GM23338 (cell line): ENCODE measurements around the gene FARS2. TPM values are rescaled to one million over a fixed set of nuclear protein-coding genes. Genes with fewer than 3 reads are reported as not detected.

ENCODE experiments used
- ATAC-seq: fragments of 200-7000 bp; cut with Tn5 transposase; 3 replicates; pipeline ENCODE4 v1.9.1; 2020
- DNase-seq: peaks from one replicate; pipeline ENCODE4 v3.0.0-alpha.2; 2015; ENCODE audit warnings: low spot score
- H2AFZ ChIP-seq: fragments of 200-600 bp; sonication (generic); 2 replicates; pipeline ENCODE4 v1.8.0; 2016; ENCODE audit warnings: antibody characterized with exemption, mild to moderate bottlenecking, moderate library complexity
- H3F3A ChIP-seq: fragments of 200-600 bp; sonication (generic); replicated peaks from 2 replicates; pipeline ENCODE4 v1.8.0; 2017; ENCODE audit warnings: antibody characterized with exemption, mixed run types, low read depth
- H3K27ac ChIP-seq: fragments of 200-600 bp; sonication (generic); 2 replicates; pipeline ENCODE4 v1.6.1; 2016; ENCODE audit warnings: low read depth
- H3K27me3 ChIP-seq: fragments of 200-600 bp; sonication (generic); 2 replicates; pipeline ENCODE4 v1.8.0; 2016; ENCODE audit warnings: mild to moderate bottlenecking, mixed run types, moderate library complexity; ENCODE audit not compliant: insufficient read depth
- H3K36me3 ChIP-seq: fragments of 200-600 bp; sonication (generic); 2 replicates; pipeline ENCODE4 v1.8.0; 2016; ENCODE audit warnings: mild to moderate bottlenecking; ENCODE audit not compliant: insufficient read depth
- H3K4me1 ChIP-seq: fragments of 200-600 bp; sonication (generic); 2 replicates; pipeline ENCODE4 v1.8.0; 2016; ENCODE audit warnings: mild to moderate bottlenecking, moderate library complexity; ENCODE audit not compliant: insufficient read depth
- H3K4me2 ChIP-seq: fragments of 200-600 bp; sonication (generic); 2 replicates; pipeline ENCODE4 v1.7.1; 2017; ENCODE audit warnings: mixed run types
- H3K4me3 ChIP-seq: fragments of 200-600 bp; sonication (generic); 2 replicates; pipeline ENCODE4 v1.6.1; 2016; ENCODE audit warnings: mixed run types
- H3K79me2 ChIP-seq: fragments of 200-600 bp; sonication (generic); replicated peaks from 2 replicates; pipeline ENCODE4 v1.8.0; 2017; ENCODE audit warnings: mild to moderate bottlenecking; ENCODE audit not compliant: insufficient read depth
- H3K9me2 ChIP-seq: fragments of 200-600 bp; sonication (generic); 2 replicates; pipeline ENCODE4 v1.8.0; 2017; ENCODE audit not compliant: insufficient read depth
- H4K20me1 ChIP-seq: fragments of 200-600 bp; sonication (generic); replicated peaks from 2 replicates; pipeline ENCODE4 v1.8.0; 2017; ENCODE audit warnings: mild to moderate bottlenecking; ENCODE audit not compliant: insufficient read depth
- H3K27ac Mint-ChIP-seq: 2 replicates; pipeline ENCODE4 v1.8.0; 2020; ENCODE audit warnings: inconsistent platforms, mild to moderate bottlenecking, moderate library complexity, mixed read lengths
- H3K27me3 Mint-ChIP-seq: 3 replicates; pipeline ENCODE4 v1.8.0; 2022; ENCODE audit warnings: low read depth, mild to moderate bottlenecking, moderate library complexity, mixed read lengths, inconsistent platforms; ENCODE audit not compliant: insufficient read depth, poor library complexity
- H3K36me3 Mint-ChIP-seq: 3 replicates; pipeline ENCODE4 v1.8.0; 2021; ENCODE audit warnings: low read depth, mild to moderate bottlenecking, inconsistent platforms, moderate library complexity, mixed read lengths
- H3K4me1 Mint-ChIP-seq: 3 replicates; pipeline ENCODE4 v1.8.0; 2020; ENCODE audit warnings: mild to moderate bottlenecking, inconsistent platforms, mixed read lengths
- H3K4me3 Mint-ChIP-seq: 3 replicates; pipeline ENCODE4 v1.8.0; 2021; ENCODE audit warnings: moderate library complexity, mild to moderate bottlenecking, inconsistent platforms, mixed read lengths
- H3K9me3 Mint-ChIP-seq: 3 replicates; pipeline ENCODE4 v1.8.0; 2020; ENCODE audit warnings: moderate library complexity, mild to moderate bottlenecking, inconsistent platforms, mixed read lengths
- CREB1 ChIP-seq: fragments of 250-450 bp; sonication (Bioruptor Pico); IDR thresholded peaks from 2 replicates; pipeline ENCODE4 v1.5.0; 2020; ENCODE audit warnings: low read depth, mild to moderate bottlenecking, moderate library complexity
- EZH2 ChIP-seq: fragments of 200-600 bp; sonication (generic); IDR thresholded peaks from one replicate; pipeline ENCODE4 v1.8.0; 2017; ENCODE audit warnings: antibody characterized with exemption, mild to moderate bottlenecking, low read depth; ENCODE audit not compliant: unreplicated experiment
- EZH2phosphoT487 ChIP-seq: fragments of 200-600 bp; sonication (generic); IDR thresholded peaks from one replicate; pipeline ENCODE4 v1.8.1; 2018; ENCODE audit warnings: antibody characterized with exemption; ENCODE audit not compliant: unreplicated experiment
- JUNB ChIP-seq: IDR thresholded peaks from one replicate; pipeline ENCODE4 v1.6.1; 2016; ENCODE audit warnings: antibody characterized with exemption; ENCODE audit not compliant: unreplicated experiment
- NANOG ChIP-seq: IDR thresholded peaks from 2 replicates; pipeline ENCODE4 v1.6.1; 2016; ENCODE audit warnings: antibody characterized with exemption, borderline replicate concordance
- POLR2AphosphoS5 ChIP-seq: IDR thresholded peaks from 2 replicates; pipeline ENCODE4 v1.6.1; 2016; ENCODE audit warnings: antibody characterized with exemption, low read depth
- STAT1 ChIP-seq: IDR thresholded peaks from one replicate; pipeline ENCODE4 v1.6.1; 2016; ENCODE audit warnings: antibody characterized with exemption; ENCODE audit not compliant: unreplicated experiment
- ZNF114 ChIP-seq: fragments of 250-450 bp; sonication (Bioruptor Pico); IDR thresholded peaks from 2 replicates; pipeline ENCODE4 v1.5.0; 2020; ENCODE audit warnings: mild to moderate bottlenecking, moderate library complexity
- ZNF331 ChIP-seq: fragments of 250-450 bp; sonication (Bioruptor Pico); IDR thresholded peaks from 2 replicates; pipeline ENCODE4 v1.5.0; 2020; ENCODE audit warnings: low read depth, mild to moderate bottlenecking, moderate library complexity
- polyA plus RNA-seq: library from polyadenylated mRNA; unstranded; fragments of >200 nt; fragmentation: Nextera tagmentation; extraction: Ambion mirVana; gene quantifications from 2 replicates; pipeline ENCODE4 v1.2.1, GENCODE V29; 2016
- total RNA-seq: library from RNA; depleted of rRNA; stranded (reverse); fragments of >200 nt; shearing (Covaris generic); gene quantifications from 2 replicates; pipeline ENCODE4 v1.2.3, GENCODE V29; 2014
- TF ChIP-seq, protein P1 (sequence below): IDR thresholded peaks from 2 replicates; pipeline ENCODE4 v1.6.1; 2016; ENCODE audit warnings: antibody characterized with exemption
- TF ChIP-seq, protein P2 (sequence below): fragments of 250-450 bp; sonication (Bioruptor Pico); IDR thresholded peaks from 2 replicates; pipeline ENCODE4 v1.5.0; 2020; ENCODE audit warnings: mild to moderate bottlenecking, moderate library complexity
- TF ChIP-seq, protein P3 (sequence below): IDR thresholded peaks from one replicate; pipeline ENCODE4 v1.6.1; 2018; ENCODE audit warnings: antibody characterized with exemption; ENCODE audit not compliant: unreplicated experiment
- TF ChIP-seq, protein P4 (sequence below), 2 experiments: fragments of 200-600 bp in 1 of 2; sonication (generic) in 1 of 2; conservative IDR thresholded peaks; 2 replicates each; pipeline versions ENCODE4 v1.5.1 to v1.6.1; 2016 to 2017; ENCODE audit warnings: antibody characterized with exemption in 2 of 2, low read depth in 2 of 2, mild to moderate bottlenecking in 2 of 2, moderate library complexity in 1 of 2

The FARS2 gene
- total and polyA plus RNA-seq, 2 experiments from 2014 or later = 7.6 to 19.0 TPM

DNA sequence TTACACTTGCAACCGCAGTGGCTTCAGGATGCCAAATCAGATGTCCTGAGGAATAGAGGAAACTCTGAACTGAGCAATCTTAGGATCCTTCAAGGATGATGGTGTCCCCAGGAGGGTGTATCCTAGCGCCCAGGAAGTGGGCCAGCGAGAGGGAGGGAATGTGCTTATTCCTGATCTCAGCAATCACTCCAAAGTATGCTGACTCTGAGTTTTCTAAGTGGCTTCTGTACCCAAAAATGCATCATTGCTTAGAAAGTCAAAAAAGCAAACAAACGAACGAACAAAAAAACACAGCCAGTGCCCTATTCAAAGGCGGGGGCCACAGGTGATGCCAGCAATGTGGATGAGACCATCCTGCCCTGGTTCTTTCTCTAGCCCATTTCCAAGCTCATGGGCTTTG lies 514.8 kb downstream of the FARS2 start:
- H4K20me1 ChIP-seq = no peaks in the 10 kb centered on the region
- Mint-ChIP-seq H3K4me1 (no peaks in the 10 kb centered on the region), H3K27ac (no peak overlapping the region), H3K36me3 (peaks cover 5% of the 10 kb centered on the region; the same call in 2 of the 3 replicates), H3K4me3 (no peak overlapping the region), H3K9me3 (no peaks in the 10 kb centered on the region; the same call in 2 of the 3 replicates), H3K27me3 (peaks cover 5% of the 10 kb centered on the region)
- no peak for ATAC-seq
- no peak overlapping the region for H2AFZ ChIP-seq
- TF ChIP-seq EZH2 (no peak), EZH2phosphoT487 (no peak), JUNB (no peak), STAT1 (no peak), ZNF114 (CRISPR knock-in tag) (no peak), POLR2AphosphoS5 (no peak), CREB1 (CRISPR knock-in tag) (no peak), ZNF331 (CRISPR knock-in tag) (no peak), NANOG (no peak)
- TF ChIP-seq, protein P1, sequence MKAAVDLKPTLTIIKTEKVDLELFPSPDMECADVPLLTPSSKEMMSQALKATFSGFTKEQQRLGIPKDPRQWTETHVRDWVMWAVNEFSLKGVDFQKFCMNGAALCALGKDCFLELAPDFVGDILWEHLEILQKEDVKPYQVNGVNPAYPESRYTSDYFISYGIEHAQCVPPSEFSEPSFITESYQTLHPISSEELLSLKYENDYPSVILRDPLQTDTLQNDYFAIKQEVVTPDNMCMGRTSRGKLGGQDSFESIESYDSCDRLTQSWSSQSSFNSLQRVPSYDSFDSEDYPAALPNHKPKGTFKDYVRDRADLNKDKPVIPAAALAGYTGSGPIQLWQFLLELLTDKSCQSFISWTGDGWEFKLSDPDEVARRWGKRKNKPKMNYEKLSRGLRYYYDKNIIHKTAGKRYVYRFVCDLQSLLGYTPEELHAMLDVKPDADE = no peak
- TF ChIP-seq, protein P2, sequence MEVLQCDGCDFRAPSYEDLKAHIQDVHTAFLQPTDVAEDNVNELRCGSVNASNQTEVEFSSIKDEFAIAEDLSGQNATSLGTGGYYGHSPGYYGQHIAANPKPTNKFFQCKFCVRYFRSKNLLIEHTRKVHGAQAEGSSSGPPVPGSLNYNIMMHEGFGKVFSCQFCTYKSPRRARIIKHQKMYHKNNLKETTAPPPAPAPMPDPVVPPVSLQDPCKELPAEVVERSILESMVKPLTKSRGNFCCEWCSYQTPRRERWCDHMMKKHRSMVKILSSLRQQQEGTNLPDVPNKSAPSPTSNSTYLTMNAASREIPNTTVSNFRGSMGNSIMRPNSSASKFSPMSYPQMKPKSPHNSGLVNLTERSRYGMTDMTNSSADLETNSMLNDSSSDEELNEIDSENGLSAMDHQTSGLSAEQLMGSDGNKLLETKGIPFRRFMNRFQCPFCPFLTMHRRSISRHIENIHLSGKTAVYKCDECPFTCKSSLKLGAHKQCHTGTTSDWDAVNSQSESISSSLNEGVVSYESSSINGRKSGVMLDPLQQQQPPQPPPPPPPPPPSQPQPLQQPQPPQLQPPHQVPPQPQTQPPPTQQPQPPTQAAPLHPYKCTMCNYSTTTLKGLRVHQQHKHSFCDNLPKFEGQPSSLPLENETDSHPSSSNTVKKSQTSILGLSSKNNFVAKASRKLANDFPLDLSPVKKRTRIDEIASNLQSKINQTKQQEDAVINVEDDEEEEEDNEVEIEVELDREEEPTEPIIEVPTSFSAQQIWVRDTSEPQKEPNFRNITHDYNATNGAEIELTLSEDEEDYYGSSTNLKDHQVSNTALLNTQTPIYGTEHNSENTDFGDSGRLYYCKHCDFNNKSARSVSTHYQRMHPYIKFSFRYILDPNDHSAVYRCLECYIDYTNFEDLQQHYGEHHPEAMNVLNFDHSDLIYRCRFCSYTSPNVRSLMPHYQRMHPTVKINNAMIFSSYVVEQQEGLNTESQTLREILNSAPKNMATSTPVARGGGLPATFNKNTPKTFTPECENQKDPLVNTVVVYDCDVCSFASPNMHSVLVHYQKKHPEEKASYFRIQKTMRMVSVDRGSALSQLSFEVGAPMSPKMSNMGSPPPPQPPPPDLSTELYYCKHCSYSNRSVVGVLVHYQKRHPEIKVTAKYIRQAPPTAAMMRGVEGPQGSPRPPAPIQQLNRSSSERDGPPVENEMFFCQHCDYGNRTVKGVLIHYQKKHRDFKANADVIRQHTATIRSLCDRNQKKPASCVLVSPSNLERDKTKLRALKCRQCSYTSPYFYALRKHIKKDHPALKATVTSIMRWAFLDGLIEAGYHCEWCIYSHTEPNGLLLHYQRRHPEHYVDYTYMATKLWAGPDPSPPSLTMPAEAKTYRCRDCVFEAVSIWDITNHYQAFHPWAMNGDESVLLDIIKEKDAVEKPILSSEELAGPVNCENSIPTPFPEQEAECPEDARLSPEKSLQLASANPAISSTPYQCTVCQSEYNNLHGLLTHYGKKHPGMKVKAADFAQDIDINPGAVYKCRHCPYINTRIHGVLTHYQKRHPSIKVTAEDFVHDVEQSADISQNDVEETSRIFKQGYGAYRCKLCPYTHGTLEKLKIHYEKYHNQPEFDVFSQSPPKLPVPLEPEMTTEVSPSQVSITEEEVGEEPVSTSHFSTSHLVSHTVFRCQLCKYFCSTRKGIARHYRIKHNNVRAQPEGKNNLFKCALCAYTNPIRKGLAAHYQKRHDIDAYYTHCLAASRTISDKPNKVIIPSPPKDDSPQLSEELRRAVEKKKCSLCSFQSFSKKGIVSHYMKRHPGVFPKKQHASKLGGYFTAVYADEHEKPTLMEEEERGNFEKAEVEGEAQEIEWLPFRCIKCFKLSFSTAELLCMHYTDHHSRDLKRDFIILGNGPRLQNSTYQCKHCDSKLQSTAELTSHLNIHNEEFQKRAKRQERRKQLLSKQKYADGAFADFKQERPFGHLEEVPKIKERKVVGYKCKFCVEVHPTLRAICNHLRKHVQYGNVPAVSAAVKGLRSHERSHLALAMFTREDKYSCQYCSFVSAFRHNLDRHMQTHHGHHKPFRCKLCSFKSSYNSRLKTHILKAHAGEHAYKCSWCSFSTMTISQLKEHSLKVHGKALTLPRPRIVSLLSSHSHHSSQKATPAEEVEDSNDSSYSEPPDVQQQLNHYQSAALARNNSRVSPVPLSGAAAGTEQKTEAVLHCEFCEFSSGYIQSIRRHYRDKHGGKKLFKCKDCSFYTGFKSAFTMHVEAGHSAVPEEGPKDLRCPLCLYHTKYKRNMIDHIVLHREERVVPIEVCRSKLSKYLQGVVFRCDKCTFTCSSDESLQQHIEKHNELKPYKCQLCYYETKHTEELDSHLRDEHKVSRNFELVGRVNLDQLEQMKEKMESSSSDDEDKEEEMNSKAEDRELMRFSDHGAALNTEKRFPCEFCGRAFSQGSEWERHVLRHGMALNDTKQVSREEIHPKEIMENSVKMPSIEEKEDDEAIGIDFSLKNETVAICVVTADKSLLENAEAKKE (CRISPR knock-in tag) = no peak
- TF ChIP-seq, protein P3, sequence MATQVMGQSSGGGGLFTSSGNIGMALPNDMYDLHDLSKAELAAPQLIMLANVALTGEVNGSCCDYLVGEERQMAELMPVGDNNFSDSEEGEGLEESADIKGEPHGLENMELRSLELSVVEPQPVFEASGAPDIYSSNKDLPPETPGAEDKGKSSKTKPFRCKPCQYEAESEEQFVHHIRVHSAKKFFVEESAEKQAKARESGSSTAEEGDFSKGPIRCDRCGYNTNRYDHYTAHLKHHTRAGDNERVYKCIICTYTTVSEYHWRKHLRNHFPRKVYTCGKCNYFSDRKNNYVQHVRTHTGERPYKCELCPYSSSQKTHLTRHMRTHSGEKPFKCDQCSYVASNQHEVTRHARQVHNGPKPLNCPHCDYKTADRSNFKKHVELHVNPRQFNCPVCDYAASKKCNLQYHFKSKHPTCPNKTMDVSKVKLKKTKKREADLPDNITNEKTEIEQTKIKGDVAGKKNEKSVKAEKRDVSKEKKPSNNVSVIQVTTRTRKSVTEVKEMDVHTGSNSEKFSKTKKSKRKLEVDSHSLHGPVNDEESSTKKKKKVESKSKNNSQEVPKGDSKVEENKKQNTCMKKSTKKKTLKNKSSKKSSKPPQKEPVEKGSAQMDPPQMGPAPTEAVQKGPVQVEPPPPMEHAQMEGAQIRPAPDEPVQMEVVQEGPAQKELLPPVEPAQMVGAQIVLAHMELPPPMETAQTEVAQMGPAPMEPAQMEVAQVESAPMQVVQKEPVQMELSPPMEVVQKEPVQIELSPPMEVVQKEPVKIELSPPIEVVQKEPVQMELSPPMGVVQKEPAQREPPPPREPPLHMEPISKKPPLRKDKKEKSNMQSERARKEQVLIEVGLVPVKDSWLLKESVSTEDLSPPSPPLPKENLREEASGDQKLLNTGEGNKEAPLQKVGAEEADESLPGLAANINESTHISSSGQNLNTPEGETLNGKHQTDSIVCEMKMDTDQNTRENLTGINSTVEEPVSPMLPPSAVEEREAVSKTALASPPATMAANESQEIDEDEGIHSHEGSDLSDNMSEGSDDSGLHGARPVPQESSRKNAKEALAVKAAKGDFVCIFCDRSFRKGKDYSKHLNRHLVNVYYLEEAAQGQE = no peak
- TF ChIP-seq, protein P4, sequence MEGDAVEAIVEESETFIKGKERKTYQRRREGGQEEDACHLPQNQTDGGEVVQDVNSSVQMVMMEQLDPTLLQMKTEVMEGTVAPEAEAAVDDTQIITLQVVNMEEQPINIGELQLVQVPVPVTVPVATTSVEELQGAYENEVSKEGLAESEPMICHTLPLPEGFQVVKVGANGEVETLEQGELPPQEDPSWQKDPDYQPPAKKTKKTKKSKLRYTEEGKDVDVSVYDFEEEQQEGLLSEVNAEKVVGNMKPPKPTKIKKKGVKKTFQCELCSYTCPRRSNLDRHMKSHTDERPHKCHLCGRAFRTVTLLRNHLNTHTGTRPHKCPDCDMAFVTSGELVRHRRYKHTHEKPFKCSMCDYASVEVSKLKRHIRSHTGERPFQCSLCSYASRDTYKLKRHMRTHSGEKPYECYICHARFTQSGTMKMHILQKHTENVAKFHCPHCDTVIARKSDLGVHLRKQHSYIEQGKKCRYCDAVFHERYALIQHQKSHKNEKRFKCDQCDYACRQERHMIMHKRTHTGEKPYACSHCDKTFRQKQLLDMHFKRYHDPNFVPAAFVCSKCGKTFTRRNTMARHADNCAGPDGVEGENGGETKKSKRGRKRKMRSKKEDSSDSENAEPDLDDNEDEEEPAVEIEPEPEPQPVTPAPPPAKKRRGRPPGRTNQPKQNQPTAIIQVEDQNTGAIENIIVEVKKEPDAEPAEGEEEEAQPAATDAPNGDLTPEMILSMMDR (conservative IDR thresholded peaks at IDR 0.05; ENCODE audit: low read depth in 2 of 2) = no peak
- no peak overlapping the region for H3K27ac ChIP-seq
- no peaks in the 10 kb centered on the region for H3K27me3 ChIP-seq
- H3K79me2 ChIP-seq = no peaks in the 10 kb centered on the region
- no peaks in the 10 kb centered on the region for H3K36me3 ChIP-seq
- no peak for DNase-seq
- H3F3A ChIP-seq = no peaks in the 10 kb centered on the region
- H3K4me3 ChIP-seq = no peak overlapping the region
- H3K4me1 ChIP-seq = no peaks in the 10 kb centered on the region
- no peaks in the 10 kb centered on the region for H3K9me2 ChIP-seq
- no peak overlapping the region for H3K4me2 ChIP-seq
